Gastrocnemius medialis (tissue), 4 donors: ENCODE measurements around the gene KCNQ2. TPM values are rescaled to one million over a fixed set of nuclear protein-coding genes. Genes with fewer than 3 reads are reported as not detected.

Experiments
- ATAC-seq, 2 donors: fragments of 150-250 bp; one replicate each; pipeline ENCODE4 v1.9.1; 2016
- DNase-seq, 2 donors: peaks; one replicate each; pipeline ENCODE4 v3.0.0-alpha.2; 2019
- H3K27ac ChIP-seq, 4 donors: fragments of 200-600 bp; sonication (generic); 1 replicate in 1 of 4; 2 replicates in 3 of 4; pipeline ENCODE4 v1.5.1; 2016 to 2018; ENCODE audit warnings: mild to moderate bottlenecking in 2 of 4, moderate library complexity in 1 of 4
- H3K27me3 ChIP-seq, 3 donors: fragments of 200-600 bp; sonication (generic) in 2 of 3; 1 replicate in 1 of 3; 2 replicates in 2 of 3; pipeline versions ENCODE4 v1.5.1 to v1.6.0; 2016 to 2019; ENCODE audit warnings: mild to moderate bottlenecking in 1 of 3, moderate library complexity in 1 of 3
- H3K36me3 ChIP-seq, 2 donors: fragments of 200-600 bp; sonication (generic) in 1 of 2; one replicate each; pipeline ENCODE4 v1.5.1; 2017 to 2018
- H3K4me1 ChIP-seq, 2 donors: fragments of 200-600 bp; sonication (generic) in 1 of 2; one replicate each; pipeline ENCODE4 v1.5.1; 2016 to 2017; ENCODE audit warnings: mild to moderate bottlenecking in 2 of 2
- H3K4me3 ChIP-seq, 4 donors: fragments of 200-600 bp; sonication (generic) in 3 of 4; 1 replicate in 1 of 4; 2 replicates in 3 of 4; pipeline ENCODE4 v1.5.1; 2016 to 2019; ENCODE audit warnings: mild to moderate bottlenecking in 2 of 4
- H3K9me3 ChIP-seq, 3 donors: fragments of 200-600 bp; sonication (generic) in 2 of 3; 1 replicate in 1 of 3; 2 replicates in 2 of 3; pipeline ENCODE4 v1.5.1; 2016 to 2019
- POLR2A ChIP-seq, 2 donors: fragments of 450-650 bp; IDR thresholded peaks; one replicate each; pipeline ENCODE4 v1.6.1; 2017; ENCODE audit warnings: antibody characterized with exemption in 2 of 2, mild to moderate bottlenecking in 2 of 2, moderate library complexity in 2 of 2
- in situ Hi-C, 4 donors: fragments of 200-750 bp; cut with MboI; loops; one replicate each; pipeline versions ENCODE4 v1.15.0 to v1.8.0; 2017; ENCODE audit warnings: low sequenced_read_pairs in 4 of 4
- intact Hi-C: fragments of 100-400 bp; cut with DNase I; formaldehyde crosslinking; loops from one replicate; pipeline ENCODE4 v1.15.1; 2023; ENCODE audit warnings: low total_unique reads
- total RNA-seq, 4 donors: library from RNA; depleted of rRNA; stranded (reverse); fragments of >200 nt; gene quantifications; one replicate each; pipeline versions ENCODE4 v1.1.0 to v1.2.3, GENCODE V29; 2016
- TF ChIP-seq, protein P1 (sequence below), 5 experiments: fragments of 450-650 bp in 3 of 5; fragments of 200-600 bp in 2 of 5; sonication (generic) in 2 of 5; IDR thresholded peaks in 4 of 5; conservative IDR thresholded peaks in 1 of 5; 1 replicate in 4 of 5; 2 replicates in 1 of 5; pipeline ENCODE4 v1.5.1; 2016 to 2019; ENCODE audit warnings: antibody characterized with exemption in 5 of 5, mild to moderate bottlenecking in 3 of 5, moderate library complexity in 3 of 5

KCNQ2 gene
- total RNA-seq, 4 donors from 2014 or later = not detected

DNA sequence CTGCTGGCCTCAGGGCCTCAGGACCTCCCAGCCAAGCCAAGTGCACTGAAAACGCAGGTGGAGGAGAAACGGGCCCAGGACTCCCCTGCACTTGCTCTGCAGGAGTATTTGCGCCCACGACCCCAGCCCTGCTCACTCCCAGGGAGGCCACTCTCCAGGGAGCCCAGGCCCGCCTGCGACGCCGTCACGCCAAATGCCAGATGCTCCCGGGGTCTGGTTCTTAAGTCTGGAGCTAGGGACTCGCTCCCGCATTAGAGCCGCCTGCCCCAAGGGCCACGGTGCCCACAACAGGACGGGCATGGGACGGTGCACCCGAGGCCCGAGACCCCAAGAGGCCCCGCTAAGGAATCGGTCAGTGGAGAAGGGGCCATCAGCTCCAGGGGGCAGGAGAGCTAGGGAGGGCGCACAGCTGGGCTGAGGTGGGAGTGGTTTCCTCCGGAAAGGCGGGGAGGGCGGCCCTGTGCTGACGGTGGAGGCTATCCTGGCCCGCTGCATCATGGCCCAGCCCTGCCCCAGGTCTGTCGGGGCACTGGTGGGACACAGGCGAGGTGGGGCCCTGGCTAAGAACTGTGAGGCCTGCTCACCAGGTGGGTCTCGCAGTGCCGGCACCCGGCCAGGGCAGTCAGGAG is 67.2 kb downstream of the KCNQ2 start:
- no peak overlapping the region for H3K4me3 ChIP-seq
- peaks cover 2 to 14% (median 7%) of the 10 kb centered on the region in 3 donors for H3K27me3 ChIP-seq
- TF ChIP-seq, protein P1, sequence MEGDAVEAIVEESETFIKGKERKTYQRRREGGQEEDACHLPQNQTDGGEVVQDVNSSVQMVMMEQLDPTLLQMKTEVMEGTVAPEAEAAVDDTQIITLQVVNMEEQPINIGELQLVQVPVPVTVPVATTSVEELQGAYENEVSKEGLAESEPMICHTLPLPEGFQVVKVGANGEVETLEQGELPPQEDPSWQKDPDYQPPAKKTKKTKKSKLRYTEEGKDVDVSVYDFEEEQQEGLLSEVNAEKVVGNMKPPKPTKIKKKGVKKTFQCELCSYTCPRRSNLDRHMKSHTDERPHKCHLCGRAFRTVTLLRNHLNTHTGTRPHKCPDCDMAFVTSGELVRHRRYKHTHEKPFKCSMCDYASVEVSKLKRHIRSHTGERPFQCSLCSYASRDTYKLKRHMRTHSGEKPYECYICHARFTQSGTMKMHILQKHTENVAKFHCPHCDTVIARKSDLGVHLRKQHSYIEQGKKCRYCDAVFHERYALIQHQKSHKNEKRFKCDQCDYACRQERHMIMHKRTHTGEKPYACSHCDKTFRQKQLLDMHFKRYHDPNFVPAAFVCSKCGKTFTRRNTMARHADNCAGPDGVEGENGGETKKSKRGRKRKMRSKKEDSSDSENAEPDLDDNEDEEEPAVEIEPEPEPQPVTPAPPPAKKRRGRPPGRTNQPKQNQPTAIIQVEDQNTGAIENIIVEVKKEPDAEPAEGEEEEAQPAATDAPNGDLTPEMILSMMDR (IDR thresholded peaks at IDR 0.05 in 4 of 5, conservative IDR thresholded peaks at IDR 0.05 in 1 of 5) = no peak
- no peak for TF ChIP-seq POLR2A (IDR thresholded peaks at IDR 0.05)
- H3K9me3 ChIP-seq = no peaks in the 10 kb centered on the region
- H3K36me3 ChIP-seq = no peaks in the 10 kb centered on the region
- in situ Hi-C loops = no loop called here
- H3K4me1 ChIP-seq = no peaks in the 10 kb centered on the region
- H3K27ac ChIP-seq = no peak overlapping the region
- no peak for ATAC-seq
- no peak for DNase-seq
- intact Hi-C loops = no loop called here

DNA sequence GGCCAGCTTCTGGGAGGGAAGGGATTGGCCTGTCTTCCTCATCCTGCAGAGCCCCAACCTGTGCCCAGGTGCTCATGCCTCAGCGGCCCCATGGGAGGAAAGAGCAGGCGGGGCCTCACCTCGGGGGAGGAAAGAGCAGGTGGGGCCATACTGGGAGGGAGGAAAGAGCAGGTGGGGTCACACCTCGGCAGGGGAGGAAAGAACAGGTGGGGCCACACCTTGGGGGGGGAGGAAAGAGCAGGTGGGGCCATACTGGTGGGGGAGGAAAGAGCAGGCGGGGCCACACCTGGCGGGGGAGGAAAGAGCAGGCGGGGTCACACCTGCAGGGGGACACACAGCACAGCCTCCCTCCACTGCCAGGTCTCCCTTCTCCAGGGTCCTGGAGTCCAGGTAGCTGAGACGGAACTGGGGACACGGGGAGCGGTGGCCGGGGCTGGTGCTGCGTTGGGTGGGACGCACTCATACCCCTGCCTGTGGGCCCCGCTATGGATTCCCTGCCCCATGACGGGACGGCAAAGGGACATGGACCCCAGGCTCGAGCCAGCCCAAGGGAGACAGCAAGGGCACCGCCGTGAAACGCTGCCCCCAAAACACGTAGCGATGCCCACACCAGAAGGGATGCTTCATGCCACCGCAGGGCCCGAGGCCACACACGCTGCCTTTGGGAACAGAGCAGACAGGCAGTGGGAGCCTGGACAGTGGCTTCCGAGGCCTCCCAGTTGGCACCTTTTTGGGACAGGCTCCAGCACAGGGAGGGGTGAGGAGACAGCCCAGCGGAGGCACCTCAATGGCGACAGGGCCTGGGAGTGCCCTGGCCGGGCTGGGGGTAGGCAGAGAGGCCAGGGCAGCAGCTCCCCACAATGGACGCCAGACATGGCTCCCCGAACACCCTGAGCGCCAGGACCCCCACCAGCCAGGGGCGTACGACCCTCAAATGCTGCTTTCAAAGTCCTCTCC is 68.0 kb downstream of the KCNQ2 start:
- no peak overlapping the region for H3K27ac ChIP-seq
- intact Hi-C loops = no loop called here
- no peak overlapping the region for H3K4me3 ChIP-seq
- in situ Hi-C loops = no loop called here
- TF ChIP-seq POLR2A (IDR thresholded peaks at IDR 0.05) = no peak
- TF ChIP-seq, protein P1 (IDR thresholded peaks at IDR 0.05 in 4 of 5, conservative IDR thresholded peaks at IDR 0.05 in 1 of 5) = no peak
- no peaks in the 10 kb centered on the region for H3K4me1 ChIP-seq
- no peaks in the 10 kb centered on the region for H3K36me3 ChIP-seq
- ATAC-seq (no peak), DNase-seq (no peak)
- peaks cover 2 to 10% (median 7%) of the 10 kb centered on the region in 3 donors for H3K27me3 ChIP-seq
- H3K9me3 ChIP-seq = no peaks in the 10 kb centered on the region

DNA sequence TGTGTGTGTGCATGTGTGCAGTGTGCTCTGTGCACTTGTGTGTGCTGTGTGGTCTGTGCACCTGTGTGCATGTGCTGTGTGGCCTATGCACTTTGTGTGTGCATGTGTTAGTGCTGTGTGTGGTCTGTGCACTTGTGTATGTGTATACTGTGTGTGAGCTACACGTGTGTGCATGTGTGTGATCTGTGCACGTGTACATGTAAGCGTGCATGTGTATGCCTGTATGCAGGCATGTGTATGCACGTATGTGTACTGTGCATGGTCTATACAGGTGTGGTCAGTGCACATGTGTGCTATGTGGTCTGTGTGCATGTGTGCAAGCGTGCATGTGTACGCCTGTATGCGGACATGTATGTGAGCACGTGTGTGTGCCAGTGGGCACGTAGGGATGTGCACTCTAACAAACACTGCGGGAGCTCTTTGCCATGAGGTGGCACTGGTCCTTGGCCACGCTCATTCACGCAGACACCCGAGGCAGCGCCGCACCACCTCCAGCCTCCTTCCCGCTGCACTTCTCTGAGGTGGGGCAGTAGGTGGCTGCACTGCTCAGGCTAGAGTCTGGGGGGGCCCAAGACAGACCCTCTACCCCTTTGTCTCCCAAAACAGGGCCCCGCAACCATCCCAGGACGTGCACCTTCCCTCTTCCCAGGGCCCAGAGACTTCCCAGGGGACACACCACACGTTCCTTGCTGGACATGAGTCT is 68.9 kb downstream of the KCNQ2 start:
- no peaks in the 10 kb centered on the region for H3K4me1 ChIP-seq
- ATAC-seq (no peak), DNase-seq (no peak)
- no peaks in the 10 kb centered on the region for H3K9me3 ChIP-seq
- no peak overlapping the region for H3K27ac ChIP-seq
- in situ Hi-C loops (no loop called here), intact Hi-C loops (no loop called here)
- peaks cover 2 to 10% (median 7%) of the 10 kb centered on the region in 3 donors for H3K27me3 ChIP-seq
- no peaks in the 10 kb centered on the region for H3K36me3 ChIP-seq
- H3K4me3 ChIP-seq = no peak overlapping the region
- no peak for TF ChIP-seq POLR2A (IDR thresholded peaks at IDR 0.05)
- TF ChIP-seq, protein P1 (IDR thresholded peaks at IDR 0.05 in 4 of 5, conservative IDR thresholded peaks at IDR 0.05 in 1 of 5) = no peak

DNA sequence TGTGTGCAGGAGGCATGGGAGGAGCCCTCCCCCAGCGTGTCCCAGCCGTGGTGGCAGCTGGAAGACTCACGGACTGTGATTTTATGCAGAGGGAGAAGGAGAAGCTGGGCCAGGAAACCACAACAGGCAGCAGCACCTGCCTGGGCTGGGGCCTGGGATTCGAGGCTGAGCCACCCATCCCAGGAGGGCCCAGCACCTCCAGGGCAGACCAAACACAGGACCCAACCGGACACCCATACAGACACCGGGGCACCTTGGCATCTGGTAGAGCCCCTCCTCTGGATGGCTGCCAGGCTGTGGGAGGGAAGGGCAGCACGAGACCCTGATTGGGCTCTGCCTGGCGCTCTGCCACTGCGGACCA is 69.6 kb downstream of the KCNQ2 start:
- ATAC-seq (no peak), DNase-seq (no peak)
- Histone ChIP-seq H3K4me1 (no peaks in the 10 kb centered on the region), H3K27me3 (peaks cover 2 to 12% (median 7%) of the 10 kb centered on the region in 3 donors), H3K36me3 (no peaks in the 10 kb centered on the region), H3K4me3 (no peak overlapping the region), H3K9me3 (no peaks in the 10 kb centered on the region), H3K27ac (no peak overlapping the region)
- in situ Hi-C loops = no loop called here
- intact Hi-C loops = no loop called here
- no peak for TF ChIP-seq POLR2A (IDR thresholded peaks at IDR 0.05)
- TF ChIP-seq, protein P1 (IDR thresholded peaks at IDR 0.05 in 4 of 5, conservative IDR thresholded peaks at IDR 0.05 in 1 of 5) = no peak
